WTC11 (cell line): Measurements from ENCODE around the gene MBP. TPM values are rescaled to one million over a fixed set of nuclear protein-coding genes. Genes with fewer than 3 reads are reported as not detected.

Source experiments
- ATAC-seq: fragments of 200-7000 bp; cut with Tn5 transposase; 2 replicates; pipeline ENCODE4 v1.10.0; 2021; ENCODE audit warnings: mild to moderate bottlenecking, moderate library complexity
- CTCF ChIA-PET: fragments of 300-600 bp; sonication (Branson Sonifier 250); formaldehyde crosslinking; loops from one replicate; lab custom pipeline; 2021; ENCODE audit warnings: antibody characterized with exemption; lab: Charles Lee
- POLR2A ChIA-PET: fragments of 350-600 bp; sonication (Branson Sonifier 250); formaldehyde crosslinking; loops from one replicate; lab custom pipeline; 2021; ENCODE audit warnings: antibody characterized with exemption; lab: Charles Lee
- DNase-seq: peaks from one replicate; pipeline ENCODE4 v3.0.0; 2021; ENCODE audit warnings: low spot score
- H3K27ac Mint-ChIP-seq: 2 replicates; pipeline ENCODE4 v1.8.0; 2021; ENCODE audit warnings: mixed read lengths
- H3K27me3 Mint-ChIP-seq: 2 replicates; pipeline ENCODE4 v1.8.0; 2021; ENCODE audit warnings: low read depth, mild to moderate bottlenecking, moderate library complexity, mixed read lengths
- H3K36me3 Mint-ChIP-seq: 2 replicates; pipeline ENCODE4 v1.8.0; 2021; ENCODE audit warnings: mixed read lengths
- H3K4me1 Mint-ChIP-seq: 2 replicates; pipeline ENCODE4 v1.8.0; 2022; ENCODE audit warnings: mixed read lengths
- H3K4me3 Mint-ChIP-seq: 2 replicates; pipeline ENCODE4 v1.8.0; 2021; ENCODE audit warnings: mild to moderate bottlenecking, moderate library complexity, mixed read lengths
- H3K9me3 Mint-ChIP-seq: 2 replicates; pipeline ENCODE4 v1.8.0; 2021; ENCODE audit warnings: mixed read lengths
- CREM ChIP-seq: sonication (generic); formaldehyde crosslinking; IDR thresholded peaks from 2 replicates; pipeline ENCODE4 v1.8.1; 2022; ENCODE audit warnings: mild to moderate bottlenecking, missing genetic modification reagents, moderate library complexity
- ELF4 ChIP-seq: sonication (generic); formaldehyde crosslinking; IDR thresholded peaks from 2 replicates; pipeline ENCODE4 v1.8.1; 2022; ENCODE audit warnings: low read depth, mild to moderate bottlenecking, moderate library complexity, missing genetic modification reagents
- ETV6 ChIP-seq: sonication (generic); formaldehyde crosslinking; IDR thresholded peaks from 2 replicates; pipeline ENCODE4 v1.8.1; 2022; ENCODE audit warnings: mild to moderate bottlenecking, missing genetic modification reagents
- GRHL2 ChIP-seq: fragments of 250-450 bp; sonication (Bioruptor Pico); IDR thresholded peaks from 2 replicates; pipeline ENCODE4 v1.8.0; 2022; ENCODE audit warnings: mild to moderate bottlenecking, moderate library complexity; ENCODE audit not compliant: insufficient replicate concordance, severe bottlenecking
- NR3C1 ChIP-seq: sonication (generic); formaldehyde crosslinking; conservative IDR thresholded peaks from 2 replicates; pipeline ENCODE4 v1.8.1; 2023; ENCODE audit warnings: low read depth, mild to moderate bottlenecking, missing genetic modification reagents
- ZNF219 ChIP-seq: sonication (generic); formaldehyde crosslinking; IDR thresholded peaks from 2 replicates; pipeline ENCODE4 v1.8.0; 2023; ENCODE audit warnings: missing genetic modification reagents, mild to moderate bottlenecking, borderline replicate concordance
- ZNF263 ChIP-seq: sonication (generic); formaldehyde crosslinking; IDR thresholded peaks from 2 replicates; pipeline ENCODE4 v1.8.1; 2022; ENCODE audit warnings: low read depth, mild to moderate bottlenecking, moderate library complexity, missing genetic modification reagents
- ZNF396 ChIP-seq: fragments of 250-450 bp; sonication (Bioruptor Pico); IDR thresholded peaks from 2 replicates; pipeline ENCODE4 v1.8.0; 2021; ENCODE audit warnings: mild to moderate bottlenecking, moderate library complexity, borderline replicate concordance
- ZNF416 ChIP-seq: fragments of 250-450 bp; sonication (Bioruptor Pico); IDR thresholded peaks from 2 replicates; pipeline ENCODE4 v1.9.0; 2021; ENCODE audit warnings: mild to moderate bottlenecking, inconsistent platforms
- ZNF423 ChIP-seq: fragments of 250-450 bp; sonication (Bioruptor Pico); IDR thresholded peaks from 2 replicates; pipeline ENCODE4 v2.1.2; 2022; ENCODE audit warnings: mild to moderate bottlenecking, moderate library complexity
- total RNA-seq: library from RNA; stranded (reverse); gene quantifications from 3 replicates; pipeline ENCODE4 v1.2.3, GENCODE V29; 2021
- TF ChIP-seq, protein P1 (sequence below): sonication (generic); formaldehyde crosslinking; IDR thresholded peaks from 2 replicates; pipeline ENCODE4 v1.8.1; 2022; ENCODE audit warnings: low read depth, missing genetic modification reagents, borderline replicate concordance
- TF ChIP-seq, protein P2 (sequence below): sonication (generic); formaldehyde crosslinking; IDR thresholded peaks from 2 replicates; pipeline ENCODE4 v1.8.1; 2023; ENCODE audit warnings: mild to moderate bottlenecking, moderate library complexity, missing genetic modification reagents
- TF ChIP-seq, protein P3 (sequence below): sonication (generic); formaldehyde crosslinking; IDR thresholded peaks from 2 replicates; pipeline ENCODE4 v1.8.1; 2023; ENCODE audit warnings: mild to moderate bottlenecking, missing genetic modification reagents
- TF ChIP-seq, protein P4 (sequence below): sonication (generic); formaldehyde crosslinking; IDR thresholded peaks from 2 replicates; pipeline ENCODE4 v1.8.1; 2023; ENCODE audit warnings: mild to moderate bottlenecking, missing genetic modification reagents, moderate library complexity
- TF ChIP-seq, protein P5 (sequence below): sonication (generic); formaldehyde crosslinking; IDR thresholded peaks from 2 replicates; pipeline ENCODE4 v1.8.0; 2022; ENCODE audit warnings: mild to moderate bottlenecking, missing genetic modification reagents
- TF ChIP-seq, protein P6 (sequence below): sonication (generic); formaldehyde crosslinking; IDR thresholded peaks from 2 replicates; pipeline ENCODE4 v1.8.1; 2023; ENCODE audit warnings: mild to moderate bottlenecking, missing genetic modification reagents, borderline replicate concordance
- TF ChIP-seq, protein P7 (sequence below): sonication (generic); formaldehyde crosslinking; IDR thresholded peaks from 2 replicates; pipeline ENCODE4 v1.8.1; 2022; ENCODE audit warnings: mild to moderate bottlenecking, moderate library complexity, missing genetic modification reagents

The MBP gene
- total RNA-seq, 1 experiment from 2014 or later = 19.6 TPM

DNA sequence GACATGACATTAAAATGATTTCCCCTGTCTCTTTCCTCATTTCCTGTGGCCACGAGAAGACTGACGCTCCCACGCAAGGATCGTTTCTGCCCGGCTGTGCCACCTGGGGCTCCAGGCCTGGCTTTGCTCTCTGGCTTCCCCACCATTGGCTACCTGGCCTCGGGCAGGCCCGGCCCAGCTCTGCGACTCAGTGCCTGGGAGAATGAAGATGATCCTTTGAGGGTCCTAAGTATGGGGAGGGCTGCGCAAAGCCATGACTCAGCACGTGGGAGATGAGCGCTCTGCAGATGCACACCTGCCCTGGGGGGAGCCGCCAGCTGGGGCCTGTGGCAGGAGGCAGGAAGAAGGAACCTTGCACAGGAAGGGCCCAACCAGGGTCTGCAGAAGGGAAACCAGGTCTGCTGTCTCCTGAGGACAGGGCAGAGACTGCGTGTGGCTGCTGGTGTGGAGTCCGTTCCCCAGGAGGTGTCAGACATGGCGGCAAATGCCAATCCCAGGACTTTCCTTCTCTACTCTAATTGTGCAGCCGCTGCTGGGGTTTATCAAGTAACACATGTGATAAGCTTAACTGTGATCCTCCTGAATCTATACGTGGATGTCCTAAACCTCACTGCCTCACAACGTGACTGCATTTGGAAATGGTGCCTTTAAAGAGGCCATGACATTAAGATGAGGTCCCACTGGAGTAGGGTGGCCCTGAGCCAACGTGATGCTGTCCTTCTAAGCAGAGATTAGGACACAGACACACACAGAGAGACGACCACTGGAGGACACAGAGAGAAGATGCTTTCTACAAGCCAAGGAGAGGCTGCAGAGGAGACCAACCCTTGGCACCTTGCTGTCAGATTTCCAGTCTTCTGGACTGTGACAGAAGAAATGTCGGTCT lies 32.9 kb downstream of the MBP start:
- ATAC-seq (no peak), DNase-seq (no peak)
- no peak for TF ChIP-seq ZNF416 (CRISPR knock-in tag)
- TF ChIP-seq, protein P1, sequence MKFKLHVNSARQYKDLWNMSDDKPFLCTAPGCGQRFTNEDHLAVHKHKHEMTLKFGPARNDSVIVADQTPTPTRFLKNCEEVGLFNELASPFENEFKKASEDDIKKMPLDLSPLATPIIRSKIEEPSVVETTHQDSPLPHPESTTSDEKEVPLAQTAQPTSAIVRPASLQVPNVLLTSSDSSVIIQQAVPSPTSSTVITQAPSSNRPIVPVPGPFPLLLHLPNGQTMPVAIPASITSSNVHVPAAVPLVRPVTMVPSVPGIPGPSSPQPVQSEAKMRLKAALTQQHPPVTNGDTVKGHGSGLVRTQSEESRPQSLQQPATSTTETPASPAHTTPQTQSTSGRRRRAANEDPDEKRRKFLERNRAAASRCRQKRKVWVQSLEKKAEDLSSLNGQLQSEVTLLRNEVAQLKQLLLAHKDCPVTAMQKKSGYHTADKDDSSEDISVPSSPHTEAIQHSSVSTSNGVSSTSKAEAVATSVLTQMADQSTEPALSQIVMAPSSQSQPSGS (CRISPR knock-in tag) = no peak
- TF ChIP-seq CREM (CRISPR knock-in tag) = no peak
- TF ChIP-seq, protein P2, sequence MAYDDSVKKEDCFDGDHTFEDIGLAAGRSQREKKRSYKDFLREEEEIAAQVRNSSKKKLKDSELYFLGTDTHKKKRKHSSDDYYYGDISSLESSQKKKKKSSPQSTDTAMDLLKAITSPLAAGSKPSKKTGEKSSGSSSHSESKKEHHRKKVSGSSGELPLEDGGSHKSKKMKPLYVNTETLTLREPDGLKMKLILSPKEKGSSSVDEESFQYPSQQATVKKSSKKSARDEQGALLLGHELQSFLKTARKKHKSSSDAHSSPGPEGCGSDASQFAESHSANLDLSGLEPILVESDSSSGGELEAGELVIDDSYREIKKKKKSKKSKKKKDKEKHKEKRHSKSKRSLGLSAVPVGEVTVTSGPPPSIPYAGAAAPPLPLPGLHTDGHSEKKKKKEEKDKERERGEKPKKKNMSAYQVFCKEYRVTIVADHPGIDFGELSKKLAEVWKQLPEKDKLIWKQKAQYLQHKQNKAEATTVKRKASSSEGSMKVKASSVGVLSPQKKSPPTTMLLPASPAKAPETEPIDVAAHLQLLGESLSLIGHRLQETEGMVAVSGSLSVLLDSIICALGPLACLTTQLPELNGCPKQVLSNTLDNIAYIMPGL (CRISPR knock-in tag) = no peak
- TF ChIP-seq, protein P3, sequence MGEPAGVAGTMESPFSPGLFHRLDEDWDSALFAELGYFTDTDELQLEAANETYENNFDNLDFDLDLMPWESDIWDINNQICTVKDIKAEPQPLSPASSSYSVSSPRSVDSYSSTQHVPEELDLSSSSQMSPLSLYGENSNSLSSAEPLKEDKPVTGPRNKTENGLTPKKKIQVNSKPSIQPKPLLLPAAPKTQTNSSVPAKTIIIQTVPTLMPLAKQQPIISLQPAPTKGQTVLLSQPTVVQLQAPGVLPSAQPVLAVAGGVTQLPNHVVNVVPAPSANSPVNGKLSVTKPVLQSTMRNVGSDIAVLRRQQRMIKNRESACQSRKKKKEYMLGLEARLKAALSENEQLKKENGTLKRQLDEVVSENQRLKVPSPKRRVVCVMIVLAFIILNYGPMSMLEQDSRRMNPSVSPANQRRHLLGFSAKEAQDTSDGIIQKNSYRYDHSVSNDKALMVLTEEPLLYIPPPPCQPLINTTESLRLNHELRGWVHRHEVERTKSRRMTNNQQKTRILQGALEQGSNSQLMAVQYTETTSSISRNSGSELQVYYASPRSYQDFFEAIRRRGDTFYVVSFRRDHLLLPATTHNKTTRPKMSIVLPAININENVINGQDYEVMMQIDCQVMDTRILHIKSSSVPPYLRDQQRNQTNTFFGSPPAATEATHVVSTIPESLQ (CRISPR knock-in tag) = no peak
- TF ChIP-seq ELF4 (CRISPR knock-in tag) = no peak
- no peak for TF ChIP-seq ZNF219 (CRISPR knock-in tag)
- TF ChIP-seq, protein P4, sequence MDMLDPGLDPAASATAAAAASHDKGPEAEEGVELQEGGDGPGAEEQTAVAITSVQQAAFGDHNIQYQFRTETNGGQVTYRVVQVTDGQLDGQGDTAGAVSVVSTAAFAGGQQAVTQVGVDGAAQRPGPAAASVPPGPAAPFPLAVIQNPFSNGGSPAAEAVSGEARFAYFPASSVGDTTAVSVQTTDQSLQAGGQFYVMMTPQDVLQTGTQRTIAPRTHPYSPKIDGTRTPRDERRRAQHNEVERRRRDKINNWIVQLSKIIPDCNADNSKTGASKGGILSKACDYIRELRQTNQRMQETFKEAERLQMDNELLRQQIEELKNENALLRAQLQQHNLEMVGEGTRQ (CRISPR knock-in tag) = no peak
- TF ChIP-seq, protein P5, sequence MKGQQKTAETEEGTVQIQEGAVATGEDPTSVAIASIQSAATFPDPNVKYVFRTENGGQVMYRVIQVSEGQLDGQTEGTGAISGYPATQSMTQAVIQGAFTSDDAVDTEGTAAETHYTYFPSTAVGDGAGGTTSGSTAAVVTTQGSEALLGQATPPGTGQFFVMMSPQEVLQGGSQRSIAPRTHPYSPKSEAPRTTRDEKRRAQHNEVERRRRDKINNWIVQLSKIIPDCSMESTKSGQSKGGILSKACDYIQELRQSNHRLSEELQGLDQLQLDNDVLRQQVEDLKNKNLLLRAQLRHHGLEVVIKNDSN = no peak
- ChIA-PET CTCF (no interaction called here), POLR2A (no interaction called here)
- H3K27me3 Mint-ChIP-seq = no peaks in the 10 kb centered on the region
- no peak overlapping the region for H3K4me3 Mint-ChIP-seq
- H3K9me3 Mint-ChIP-seq = no peaks in the 10 kb centered on the region
- peaks cover 76% of the 10 kb centered on the region for H3K4me1 Mint-ChIP-seq
- no peak overlapping the region for H3K27ac Mint-ChIP-seq
- H3K36me3 Mint-ChIP-seq = peaks cover 10% of the 10 kb centered on the region

DNA sequence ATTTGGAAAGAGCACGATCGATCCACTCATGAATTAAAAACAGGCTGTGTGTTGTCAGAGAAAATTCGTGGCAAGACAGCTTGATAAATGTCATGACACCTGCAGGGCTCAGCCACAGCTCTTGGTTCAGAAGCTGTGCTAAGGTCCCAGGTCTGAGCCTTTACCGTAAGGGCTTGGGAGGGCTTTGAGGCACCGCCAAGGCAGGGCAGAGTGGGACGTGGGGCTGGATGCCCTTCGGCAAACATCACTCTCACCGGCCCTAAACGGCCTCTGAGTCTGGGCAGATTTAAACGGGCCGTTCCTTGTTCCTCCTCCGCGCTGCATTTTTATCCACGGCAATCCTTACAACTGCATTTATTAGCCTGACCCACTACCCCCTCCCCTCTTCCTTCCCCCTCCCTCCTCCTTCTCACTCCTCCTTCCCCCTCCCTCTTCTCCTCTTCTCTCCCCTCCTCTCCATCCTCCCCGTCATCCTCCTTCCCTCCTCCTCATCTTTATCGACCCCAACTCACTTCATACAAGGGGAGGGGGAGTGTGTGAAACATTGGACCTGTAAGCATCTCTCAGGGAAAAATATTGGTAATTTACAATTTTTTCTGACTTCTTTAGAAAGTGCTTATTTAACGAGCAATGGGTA lies 33.9 kb downstream of the MBP start:
- Mint-ChIP-seq H3K27me3 (no peaks in the 10 kb centered on the region), H3K4me3 (peak overlapping the region; percentile 20), H3K4me1 (peaks cover 78% of the 10 kb centered on the region), H3K27ac (peak overlapping the region; percentile 97; the same call in 1 of the 2 replicates), H3K36me3 (peaks cover 3% of the 10 kb centered on the region; the same call in 1 of the 2 replicates), H3K9me3 (no peaks in the 10 kb centered on the region)
- DNase-seq (no peak), ATAC-seq (peak; percentile 15)
- ChIA-PET CTCF (interaction anchor here (2.0 to 2.9 kb wide), 2 partner anchors 30 to 113 kb away, joined by 7 to 14 read pairs; no protein-coding TSS in a partner anchor), POLR2A (no interaction called here)
- peak; percentile 79 for TF ChIP-seq ZNF263
- TF ChIP-seq ZNF396 = no peak
- no peak for TF ChIP-seq ETV6 (CRISPR knock-in tag)

DNA sequence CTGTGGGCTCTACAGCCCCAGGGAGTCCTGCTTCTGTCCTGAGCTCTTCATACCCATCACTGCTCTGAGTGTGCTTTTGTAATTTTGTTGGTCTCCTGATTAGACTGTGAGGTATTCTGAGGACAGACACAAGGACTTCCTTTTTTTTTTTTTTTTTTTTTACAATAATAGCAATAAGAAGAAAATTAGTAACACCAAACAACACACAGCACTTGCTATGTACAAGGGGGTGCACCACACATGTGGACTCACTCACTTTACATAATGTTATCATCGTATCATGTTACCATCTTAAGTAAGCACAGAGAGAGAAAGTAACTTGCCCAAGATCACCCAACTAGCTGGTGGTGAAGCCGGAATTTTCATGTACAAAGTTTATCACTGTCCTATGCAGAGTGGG lies 34.6 kb downstream of the MBP start:
- Mint-ChIP-seq H3K9me3 (no peaks in the 10 kb centered on the region), H3K27ac (peak overlapping the region; percentile 97), H3K36me3 (no peaks in the 10 kb centered on the region; the same call in 1 of the 2 replicates), H3K4me3 (peak overlapping the region; percentile 60), H3K27me3 (no peaks in the 10 kb centered on the region), H3K4me1 (peaks cover 79% of the 10 kb centered on the region)
- DNase-seq = no peak
- no peak for ATAC-seq
- CTCF ChIA-PET = interaction anchor here (0.9 to 2.9 kb wide), 8 partner anchors 25 to 749 kb away, joined by 3 to 14 read pairs (median 6); partner anchors contain the start of gene MBP
- POLR2A ChIA-PET = interaction anchor here (1.5 kb wide), 2 partner anchors 17 to 35 kb away, joined by 3 to 6 read pairs; partner anchors contain the start of gene MBP
- TF ChIP-seq GRHL2 (CRISPR knock-in tag) = no peak
- no peak for TF ChIP-seq ZNF423 (CRISPR knock-in tag)
- no peak for TF ChIP-seq NR3C1
- TF ChIP-seq, protein P6, sequence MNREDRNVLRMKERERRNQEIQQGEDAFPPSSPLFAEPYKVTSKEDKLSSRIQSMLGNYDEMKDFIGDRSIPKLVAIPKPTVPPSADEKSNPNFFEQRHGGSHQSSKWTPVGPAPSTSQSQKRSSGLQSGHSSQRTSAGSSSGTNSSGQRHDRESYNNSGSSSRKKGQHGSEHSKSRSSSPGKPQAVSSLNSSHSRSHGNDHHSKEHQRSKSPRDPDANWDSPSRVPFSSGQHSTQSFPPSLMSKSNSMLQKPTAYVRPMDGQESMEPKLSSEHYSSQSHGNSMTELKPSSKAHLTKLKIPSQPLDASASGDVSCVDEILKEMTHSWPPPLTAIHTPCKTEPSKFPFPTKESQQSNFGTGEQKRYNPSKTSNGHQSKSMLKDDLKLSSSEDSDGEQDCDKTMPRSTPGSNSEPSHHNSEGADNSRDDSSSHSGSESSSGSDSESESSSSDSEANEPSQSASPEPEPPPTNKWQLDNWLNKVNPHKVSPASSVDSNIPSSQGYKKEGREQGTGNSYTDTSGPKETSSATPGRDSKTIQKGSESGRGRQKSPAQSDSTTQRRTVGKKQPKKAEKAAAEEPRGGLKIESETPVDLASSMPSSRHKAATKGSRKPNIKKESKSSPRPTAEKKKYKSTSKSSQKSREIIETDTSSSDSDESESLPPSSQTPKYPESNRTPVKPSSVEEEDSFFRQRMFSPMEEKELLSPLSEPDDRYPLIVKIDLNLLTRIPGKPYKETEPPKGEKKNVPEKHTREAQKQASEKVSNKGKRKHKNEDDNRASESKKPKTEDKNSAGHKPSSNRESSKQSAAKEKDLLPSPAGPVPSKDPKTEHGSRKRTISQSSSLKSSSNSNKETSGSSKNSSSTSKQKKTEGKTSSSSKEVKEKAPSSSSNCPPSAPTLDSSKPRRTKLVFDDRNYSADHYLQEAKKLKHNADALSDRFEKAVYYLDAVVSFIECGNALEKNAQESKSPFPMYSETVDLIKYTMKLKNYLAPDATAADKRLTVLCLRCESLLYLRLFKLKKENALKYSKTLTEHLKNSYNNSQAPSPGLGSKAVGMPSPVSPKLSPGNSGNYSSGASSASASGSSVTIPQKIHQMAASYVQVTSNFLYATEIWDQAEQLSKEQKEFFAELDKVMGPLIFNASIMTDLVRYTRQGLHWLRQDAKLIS (CRISPR knock-in tag) = no peak
- TF ChIP-seq, protein P7, sequence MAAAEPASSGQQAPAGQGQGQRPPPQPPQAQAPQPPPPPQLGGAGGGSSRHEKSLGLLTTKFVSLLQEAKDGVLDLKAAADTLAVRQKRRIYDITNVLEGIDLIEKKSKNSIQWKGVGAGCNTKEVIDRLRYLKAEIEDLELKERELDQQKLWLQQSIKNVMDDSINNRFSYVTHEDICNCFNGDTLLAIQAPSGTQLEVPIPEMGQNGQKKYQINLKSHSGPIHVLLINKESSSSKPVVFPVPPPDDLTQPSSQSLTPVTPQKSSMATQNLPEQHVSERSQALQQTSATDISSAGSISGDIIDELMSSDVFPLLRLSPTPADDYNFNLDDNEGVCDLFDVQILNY (CRISPR knock-in tag) = no peak
